HG03066 (cell line): ENCODE data around the gene TMEM271.

ENCODE experiments used
- ATAC-seq: cut with Tn5 transposase; IDR thresholded peaks from one replicate; pipeline ENCODE4 v1.9.1; 2021; ENCODE audit warnings: low read depth; ENCODE audit not compliant: unreplicated experiment

Gene TMEM271, protein sequence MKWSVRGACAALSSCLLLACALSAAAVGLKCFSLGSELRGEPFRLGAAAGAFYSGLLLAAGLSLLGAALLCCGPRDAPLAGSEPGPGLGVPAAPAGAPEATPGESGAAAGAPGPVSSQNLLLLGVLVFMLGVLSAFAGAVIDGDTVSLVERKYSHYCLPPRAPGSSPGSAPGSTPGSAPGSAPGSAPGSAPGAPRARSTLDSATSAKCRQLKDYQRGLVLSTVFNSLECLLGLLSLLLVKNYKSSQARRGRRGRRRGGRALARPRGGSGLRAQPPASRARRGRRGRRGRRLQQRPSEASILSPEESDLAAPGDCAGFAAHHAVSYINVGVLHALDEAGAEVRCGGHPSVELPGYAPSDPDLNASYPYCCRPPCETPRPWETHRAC

DNA sequence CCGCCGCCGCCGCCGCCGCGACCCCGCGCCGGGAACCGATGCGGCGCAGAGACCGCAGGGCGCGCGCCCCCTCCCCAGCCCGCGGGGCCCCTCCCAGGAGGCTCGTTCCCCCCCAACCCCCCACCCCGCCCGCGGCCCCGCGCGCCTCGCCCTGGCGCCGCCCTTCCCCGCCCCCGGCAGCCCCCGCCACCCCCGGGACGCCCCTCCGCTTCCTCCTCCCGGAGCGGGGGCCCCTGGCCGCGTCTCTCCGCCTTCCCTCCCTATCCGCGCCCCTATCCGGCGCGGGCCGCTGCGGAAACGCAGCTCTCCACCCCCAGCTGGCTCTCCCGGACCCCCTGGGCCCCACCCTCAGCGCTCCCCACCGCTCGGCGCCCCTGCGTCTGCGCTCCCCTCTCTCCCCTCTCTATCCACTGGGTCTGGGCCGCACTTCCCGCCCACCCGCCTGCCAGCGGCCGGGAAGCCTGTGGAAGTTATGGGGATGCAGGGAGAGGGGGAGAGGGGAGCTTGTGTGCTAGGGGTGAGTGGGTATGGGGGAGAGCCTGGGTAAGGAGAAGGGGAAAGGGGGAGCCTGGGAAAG is at the start of gene TMEM271:
Gene TMEM271, minus strand, starts transcription at position 51 of the 577 bp plus-strand sequence. CDS start 233 bp downstream, outside the sequence.
- no peak for ATAC-seq

DNA sequence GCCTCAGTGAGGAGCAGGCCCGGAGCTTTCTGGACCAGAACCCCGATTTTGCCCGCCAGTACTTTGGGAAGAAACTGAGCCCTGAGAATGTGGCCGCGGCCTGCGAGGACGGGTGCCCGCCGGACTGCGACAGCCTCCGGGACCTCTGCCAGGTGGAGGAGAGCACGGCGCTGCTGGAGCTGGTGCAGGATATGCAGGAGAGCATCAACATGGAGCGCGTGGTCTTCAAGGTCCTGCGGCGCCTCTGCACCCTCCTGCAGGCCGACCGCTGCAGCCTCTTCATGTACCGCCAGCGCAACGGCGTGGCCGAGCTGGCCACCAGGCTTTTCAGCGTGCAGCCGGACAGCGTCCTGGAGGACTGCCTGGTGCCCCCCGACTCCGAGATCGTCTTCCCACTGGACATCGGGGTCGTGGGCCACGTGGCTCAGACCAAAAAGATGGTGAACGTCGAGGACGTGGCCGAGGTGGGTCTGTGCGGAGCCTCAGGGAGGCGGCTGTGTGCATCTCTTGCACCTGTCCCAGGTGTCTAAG is 49.6 kb upstream of the TMEM271 start:
- no peak for ATAC-seq

DNA sequence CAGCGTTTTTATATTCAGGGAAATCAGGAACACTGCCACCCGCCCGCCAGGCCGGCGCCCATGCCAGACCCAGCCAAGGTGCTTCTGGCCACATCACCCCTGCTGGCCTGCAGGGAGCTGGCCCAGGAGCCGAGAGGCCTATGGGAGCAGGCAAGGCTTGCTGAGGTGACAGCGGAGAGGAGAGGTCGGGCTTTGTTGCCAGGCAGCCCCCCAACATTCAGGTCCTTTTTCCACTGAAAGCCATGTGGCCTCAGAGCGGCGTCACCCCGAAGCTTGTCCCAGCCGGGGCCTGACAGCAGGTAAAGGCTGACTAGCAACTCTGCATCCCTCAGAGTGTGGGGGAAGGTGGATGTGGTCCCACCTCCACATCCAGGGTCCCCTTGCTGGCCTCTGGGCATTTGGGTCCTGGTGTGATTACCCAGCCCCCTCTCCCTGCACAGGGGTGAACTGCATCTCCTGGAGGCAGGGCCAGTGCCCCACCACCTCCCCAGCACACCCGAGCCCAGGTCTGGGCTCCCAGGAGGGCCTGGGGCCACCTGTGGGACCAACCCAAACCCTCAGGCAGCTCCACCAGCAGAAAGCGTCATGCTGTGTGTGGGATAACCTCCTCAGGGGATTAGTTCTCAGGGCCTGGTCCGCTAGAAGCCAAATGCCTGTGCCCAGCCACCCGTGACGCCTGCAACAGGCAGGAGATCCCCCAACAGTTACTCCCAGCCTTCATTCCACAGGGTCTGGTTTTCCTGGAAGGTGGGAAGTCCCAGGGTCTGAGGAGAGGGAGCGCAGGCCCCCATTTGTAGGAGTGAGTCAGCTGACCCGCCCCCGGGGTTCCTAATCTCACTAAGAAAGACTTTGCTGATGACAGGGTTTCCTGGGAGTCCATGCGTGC is 48.9 kb upstream of the TMEM271 start, which contains the start of gene PDE6B:
Gene PDE6B, plus strand, starts transcription at position 869 of the 886 bp plus-strand sequence. CDS start 54 bp downstream, outside the sequence.
- no peak for ATAC-seq

DNA sequence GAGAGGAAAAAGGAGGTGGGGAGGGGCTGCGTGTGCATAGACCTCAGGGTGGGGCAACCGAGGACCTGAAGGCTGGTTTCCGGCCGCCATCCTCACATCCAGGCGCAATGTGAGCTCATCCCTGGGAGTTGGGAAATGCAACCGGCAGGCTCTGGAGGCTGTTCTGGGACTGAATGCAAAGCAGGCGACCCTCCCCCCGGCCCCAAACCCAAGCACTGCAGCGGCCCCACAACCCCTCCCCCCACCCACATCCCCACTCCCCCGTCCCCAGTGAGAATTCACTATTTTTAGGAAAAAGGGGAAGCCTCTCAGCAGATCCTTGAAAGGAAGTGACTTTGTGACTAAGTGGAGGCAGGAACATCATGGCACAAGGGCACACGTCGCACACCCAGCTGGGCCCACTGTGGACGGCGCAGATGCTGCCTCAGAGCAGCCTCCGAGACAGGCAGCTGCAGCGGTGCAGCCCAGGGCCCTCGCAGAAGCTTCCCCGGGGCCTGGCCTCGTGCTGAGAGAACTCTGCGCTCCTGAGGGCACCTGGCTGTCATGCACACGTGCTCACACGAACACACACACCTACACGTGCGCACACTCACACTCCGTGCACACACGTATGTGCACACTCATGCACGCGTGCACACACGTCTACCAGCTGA is 47.9 kb upstream of the TMEM271 start:
- ATAC-seq: no peak

DNA sequence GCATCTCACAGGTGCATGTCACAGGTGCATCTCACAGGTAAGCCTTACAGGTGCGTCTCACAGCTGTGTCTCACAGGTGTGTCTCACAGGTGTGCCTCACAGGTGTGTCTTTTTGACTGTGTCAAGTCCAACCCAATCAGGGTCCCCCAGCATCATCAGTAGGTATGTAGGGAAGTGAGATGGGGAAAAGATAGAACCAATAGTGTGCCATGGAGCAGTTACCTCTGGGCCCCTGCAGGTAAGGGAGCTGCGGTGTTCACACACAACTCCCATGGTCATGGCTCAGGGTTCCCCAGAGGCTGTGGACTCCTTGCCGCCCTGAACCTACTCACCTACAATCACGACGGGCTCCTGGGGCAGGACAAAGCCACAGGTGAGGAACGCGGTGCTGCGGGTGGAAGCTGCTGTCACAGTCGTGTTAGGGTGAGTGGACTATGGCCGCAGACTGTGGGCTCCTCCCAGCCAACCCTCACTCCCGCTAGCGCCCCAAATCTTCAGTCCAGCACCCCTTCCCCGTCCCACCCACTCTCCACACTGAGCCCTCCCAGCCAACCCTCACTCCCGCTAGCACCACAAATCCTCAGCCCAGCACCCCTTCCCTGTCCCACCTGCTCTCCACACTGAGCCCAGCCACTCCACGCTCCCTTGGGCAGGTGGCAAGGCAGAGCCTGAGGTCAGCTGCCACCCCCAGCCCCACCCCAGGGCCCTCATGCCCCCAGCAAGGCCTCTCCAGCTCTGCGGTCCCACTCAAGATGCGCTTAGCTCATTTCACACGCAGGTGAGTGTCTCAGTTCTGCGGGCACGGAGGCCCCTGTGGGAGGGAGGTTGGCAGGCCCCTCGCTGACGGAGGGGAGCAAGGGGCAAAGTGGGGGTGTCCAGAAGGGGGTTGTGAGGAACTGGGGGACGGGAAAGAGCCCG is 47.2 kb upstream of the TMEM271 start:
- ATAC-seq: no peak

DNA sequence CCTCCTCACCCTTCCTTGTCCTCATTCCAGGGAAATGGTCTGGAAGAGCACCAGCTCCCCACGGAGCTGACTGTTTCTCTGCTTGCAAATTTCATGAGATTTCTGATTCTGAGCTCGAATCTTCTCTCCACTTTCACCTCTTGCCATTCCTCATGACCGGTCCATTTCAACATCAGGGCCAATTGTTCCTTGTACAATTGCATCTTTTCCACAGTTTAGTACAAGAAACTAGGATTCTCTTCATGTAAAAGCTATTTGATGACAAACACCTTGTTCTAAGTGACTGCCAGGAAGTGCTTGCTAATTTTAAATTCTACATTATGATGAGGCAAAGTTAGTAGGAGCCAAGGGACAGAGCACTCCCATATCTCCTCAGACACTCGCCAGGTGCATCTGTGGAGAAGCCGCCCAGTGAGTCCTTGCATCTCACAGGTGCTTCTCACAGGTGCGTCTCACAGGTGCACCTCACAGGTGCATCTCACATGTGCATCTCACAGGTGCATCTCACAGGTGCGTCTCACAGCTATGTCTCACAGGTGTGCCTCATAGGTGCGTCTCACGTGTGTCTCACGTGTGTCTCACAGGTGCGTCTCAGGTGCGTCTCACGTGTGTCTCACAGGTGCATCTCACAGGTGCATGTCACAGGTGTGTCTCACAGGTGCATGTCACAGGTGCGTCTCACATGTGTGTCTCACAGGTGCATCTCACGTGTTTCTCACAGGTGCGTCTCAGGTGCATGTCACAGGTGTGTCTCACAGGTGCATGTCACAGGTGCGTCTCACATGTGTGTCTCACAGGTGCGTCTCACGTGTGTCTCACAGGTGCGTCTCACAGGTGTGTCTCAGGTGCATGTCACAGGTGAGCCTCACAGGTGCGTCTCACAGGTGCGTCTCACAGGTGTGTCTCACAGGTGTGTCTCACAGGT is 46.2 kb upstream of the TMEM271 start:
- no peak for ATAC-seq

DNA sequence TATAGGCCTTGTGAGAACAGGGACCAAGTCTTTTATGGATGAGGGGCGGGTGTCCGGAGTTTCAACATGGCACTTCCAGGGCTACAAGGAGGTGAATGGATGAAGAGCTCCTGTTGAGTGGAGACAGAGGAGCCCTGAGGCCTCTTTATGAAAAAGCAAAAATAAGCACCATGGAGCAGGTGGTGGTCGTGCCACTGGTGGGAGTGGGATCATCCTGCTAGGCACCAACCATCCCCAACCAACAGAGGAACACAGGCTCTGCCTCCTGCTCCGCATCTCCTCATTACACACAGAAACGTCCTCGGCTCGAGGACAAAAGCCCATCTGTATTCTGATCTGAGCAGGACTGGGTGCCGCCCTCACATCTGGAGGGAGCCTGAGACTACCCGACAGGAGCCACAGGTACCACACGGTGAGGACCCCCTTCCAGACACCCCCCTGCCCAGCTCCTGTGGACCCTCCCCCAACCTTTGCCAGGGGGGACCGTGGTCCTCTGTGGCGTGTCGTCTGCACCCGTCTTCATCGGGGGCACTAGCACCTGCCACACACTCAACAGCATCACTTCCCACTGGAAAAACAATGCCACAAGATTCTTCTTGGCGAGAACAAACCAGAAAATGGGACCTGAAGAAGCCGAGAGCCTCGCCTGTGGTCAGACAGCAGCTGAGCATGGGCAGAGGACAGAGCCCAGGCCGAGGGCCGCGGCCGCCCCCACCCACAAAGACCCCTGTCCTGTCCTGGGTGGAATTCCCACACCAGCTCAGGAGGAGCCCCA is 45.4 kb upstream of the TMEM271 start:
- no peak for ATAC-seq

DNA sequence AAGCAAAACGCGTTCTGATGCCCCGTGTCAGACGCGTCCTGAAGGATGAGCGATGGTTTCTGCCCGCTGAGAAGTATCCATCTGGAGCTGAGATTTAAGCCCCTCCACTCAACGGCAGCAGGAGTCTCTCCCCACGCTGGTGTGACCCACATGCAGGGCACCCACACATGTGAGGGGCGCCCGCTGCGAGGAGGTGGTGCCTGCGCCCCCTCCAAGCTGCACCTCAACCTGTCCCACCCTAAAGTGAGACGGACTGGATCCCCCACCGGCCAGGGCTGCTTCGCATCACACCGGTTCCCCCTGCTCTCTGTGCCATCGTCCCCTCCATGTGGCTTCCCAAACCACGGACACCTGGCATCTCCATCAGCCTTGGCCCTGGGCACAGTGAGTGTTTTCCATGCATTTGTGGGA is 44.8 kb upstream of the TMEM271 start:
- no peak for ATAC-seq

DNA sequence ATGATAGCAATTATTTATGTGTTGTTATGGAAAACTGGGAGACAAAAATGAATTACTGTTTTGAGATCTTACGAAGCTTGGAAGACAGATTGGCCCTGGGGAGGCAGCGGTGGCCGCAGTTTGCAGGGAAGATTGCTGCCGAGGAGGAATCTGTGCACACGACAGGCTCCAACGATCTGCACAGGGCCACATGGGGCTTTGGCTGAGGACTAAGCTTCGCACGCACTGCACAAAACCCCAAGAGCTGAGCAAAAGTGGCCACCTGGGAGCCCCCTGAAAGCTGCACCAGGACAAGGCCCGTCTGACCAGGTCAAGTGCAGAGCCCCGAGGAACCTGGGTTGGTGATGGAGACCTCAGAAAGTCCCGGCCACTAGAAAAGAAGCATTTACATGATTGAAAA is 44.1 kb upstream of the TMEM271 start:
- ATAC-seq: no peak

DNA sequence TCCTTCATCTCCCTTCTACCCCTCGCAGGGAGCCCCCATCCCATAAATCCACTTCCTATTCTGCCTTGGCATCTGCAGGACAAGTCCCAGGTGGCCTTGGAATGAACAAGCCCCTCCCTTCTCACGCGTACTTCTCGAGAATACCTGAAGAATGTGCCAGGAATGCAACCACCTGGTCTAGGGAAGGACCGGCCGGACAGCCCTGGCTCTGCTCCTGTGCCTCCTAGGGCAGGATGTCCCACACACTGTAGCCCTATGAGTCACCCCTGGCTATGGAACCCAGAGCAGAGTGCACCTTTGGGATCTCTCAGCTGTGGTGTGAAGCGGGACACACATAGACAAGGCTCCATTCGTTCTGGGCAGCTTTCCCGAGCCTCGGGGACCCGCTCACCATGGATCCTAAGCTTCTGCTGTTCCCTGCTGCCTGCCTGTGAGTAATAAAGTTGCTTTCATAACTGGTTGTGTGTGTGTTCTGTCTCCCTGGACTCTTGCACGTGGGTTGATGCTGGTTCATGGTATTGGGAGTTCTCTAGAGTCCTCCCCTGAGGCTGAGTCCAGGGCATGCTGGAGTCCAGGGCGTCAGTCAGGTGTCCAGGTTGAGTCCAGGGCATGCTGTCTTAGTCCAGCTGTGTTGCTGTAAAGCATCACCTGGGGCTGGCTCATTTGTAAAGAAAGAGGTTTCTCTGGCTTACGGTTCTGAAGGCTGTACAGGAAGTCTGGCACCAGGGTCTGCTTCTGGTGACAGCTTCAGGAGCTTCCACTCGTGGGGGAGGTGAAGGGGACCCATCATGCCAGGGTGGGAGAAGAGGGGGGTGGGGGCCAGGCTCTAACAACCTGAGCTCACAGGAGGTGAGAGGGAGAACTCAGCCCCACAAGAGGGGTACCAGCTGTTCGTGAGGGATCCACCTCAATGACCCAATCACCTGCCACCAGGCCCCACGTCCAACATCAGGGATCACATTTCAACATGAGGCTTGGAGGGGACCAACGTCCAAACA is 41.8 kb upstream of the TMEM271 start:
- no peak for ATAC-seq

DNA sequence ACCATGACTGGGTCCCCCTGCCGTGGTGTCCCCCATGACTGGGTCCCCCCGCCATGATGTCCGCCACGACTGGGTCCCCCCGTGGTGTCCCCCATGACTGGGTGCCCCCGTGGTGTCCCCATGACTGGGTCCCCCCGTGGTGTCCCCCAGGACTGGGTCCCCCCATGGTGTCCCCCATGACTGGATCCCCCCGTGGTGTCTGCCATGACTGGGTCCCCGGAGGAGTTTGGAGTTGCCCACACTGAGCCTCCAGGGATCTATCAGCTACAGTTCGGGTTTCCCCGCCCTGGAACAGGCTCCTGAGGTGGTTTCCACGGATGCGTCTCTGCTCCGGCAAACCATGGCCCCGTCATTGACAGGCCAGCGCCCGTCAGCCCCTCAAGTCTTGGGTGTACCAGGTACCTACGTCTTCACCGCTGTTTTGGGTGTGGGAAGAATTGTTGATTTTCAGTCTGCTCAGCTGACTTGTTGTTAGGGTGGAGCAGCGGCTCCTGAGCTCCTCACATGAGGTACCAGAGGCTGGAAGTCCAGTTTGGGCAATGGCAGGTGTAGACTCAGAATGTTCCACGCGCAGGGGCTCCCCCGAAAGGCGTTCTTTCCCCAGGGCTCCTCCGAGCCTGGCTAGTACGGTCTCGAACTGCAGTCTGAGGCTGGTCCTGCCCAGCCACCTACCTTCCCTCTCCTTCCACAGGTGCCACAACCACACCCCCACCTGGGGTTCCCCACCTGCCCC is 41.0 kb upstream of the TMEM271 start:
- ATAC-seq: no peak

DNA sequence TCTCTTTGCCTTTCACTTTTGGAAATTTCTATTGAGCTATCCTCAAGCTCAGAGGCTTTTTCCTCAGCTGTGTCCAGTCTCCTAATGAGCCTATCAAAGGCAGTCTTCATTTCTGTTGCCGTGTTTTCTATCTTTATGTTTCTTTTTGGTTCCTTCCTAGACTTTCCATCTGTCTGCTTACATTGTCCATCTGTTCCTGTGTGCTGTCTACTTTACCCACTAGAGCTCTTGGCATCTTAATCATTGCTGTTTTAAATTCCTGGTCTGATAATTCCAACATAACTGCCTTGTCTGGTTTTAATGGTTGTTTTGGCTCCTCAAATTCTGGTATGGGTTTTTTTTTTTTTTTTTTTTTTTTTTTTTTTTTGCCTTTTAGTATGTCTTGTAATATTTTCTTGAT is 40.0 kb upstream of the TMEM271 start:
- ATAC-seq: no peak

DNA sequence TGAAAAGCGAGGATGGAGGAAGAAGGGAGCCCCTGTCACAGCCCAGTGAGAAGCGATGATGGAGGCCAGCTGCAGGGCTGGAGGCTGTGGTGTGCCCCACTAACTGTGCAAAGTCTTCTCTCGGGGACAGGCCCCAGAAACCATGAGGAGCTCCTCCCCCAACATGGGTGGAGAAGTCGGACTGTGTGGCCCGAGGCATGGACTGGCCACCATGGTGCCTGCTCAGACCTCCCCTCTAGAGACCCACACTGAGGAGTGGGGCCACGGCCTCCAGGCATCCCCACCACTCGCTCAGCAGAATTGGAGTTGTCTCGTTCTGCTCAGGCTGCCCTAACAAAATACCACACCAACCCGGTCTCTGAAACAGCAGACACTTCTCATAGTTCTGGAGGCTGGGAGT is 37.0 kb upstream of the TMEM271 start:
- ATAC-seq: no peak

DNA sequence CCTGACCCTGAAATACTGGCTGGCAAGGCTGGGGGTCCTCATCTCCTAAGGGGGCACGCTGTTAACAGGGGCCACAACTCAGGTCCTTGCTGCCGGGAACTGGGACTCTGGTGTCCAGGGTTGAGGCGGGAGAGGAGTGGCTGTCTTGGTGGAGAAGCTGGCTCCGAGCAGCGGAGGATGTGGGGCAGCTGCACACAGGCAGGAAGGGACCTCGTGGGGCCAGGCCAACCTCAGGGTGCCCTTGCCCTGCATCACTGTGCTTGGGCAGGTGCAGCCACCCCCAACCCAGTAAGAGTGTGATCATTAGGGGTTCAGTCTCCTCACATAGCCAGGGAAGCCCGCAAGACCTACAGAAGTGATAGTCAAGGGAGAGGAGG is 36.6 kb upstream of the TMEM271 start:
- no peak for ATAC-seq

DNA sequence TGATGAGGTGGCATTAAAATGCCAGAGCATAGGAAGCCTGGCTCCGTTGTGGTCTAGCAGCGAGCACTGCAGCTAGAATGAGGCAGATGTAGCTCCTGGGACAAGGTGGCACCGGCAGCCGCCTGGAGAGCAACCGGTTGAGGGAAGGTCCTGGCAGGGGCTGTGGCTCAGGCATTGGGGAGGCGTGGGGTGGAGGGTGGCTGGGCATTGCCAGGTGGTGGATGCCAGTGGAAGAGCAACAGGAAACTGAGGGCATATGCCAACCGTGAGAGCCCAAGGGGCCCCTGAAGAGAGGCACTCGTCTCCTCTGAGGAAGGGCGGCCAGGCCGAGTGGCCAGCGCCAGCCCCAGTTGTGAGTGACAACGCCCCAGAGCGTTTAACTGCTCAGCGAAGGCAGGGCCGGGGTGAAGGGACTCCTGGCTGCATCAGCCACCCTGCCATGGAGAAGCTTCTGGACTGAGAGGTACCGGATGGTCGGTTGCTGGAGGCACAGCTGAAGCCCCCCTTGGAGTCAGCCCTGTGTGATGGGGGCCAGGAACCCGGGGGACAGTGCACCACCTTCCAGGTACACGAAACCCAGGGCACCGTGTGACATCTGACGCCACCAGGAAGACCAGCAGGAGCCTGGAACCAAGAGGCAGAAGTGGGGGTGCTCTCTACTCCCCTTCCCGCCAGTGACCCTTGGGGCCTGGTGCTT is 36.1 kb upstream of the TMEM271 start:
- ATAC-seq: no peak
